HG03095 (cell line): ENCODE data around the gene FOXO4.

ENCODE experiments used
- ATAC-seq: cut with Tn5 transposase; IDR thresholded peaks from one replicate; pipeline ENCODE4 v1.9.1; 2021; ENCODE audit warnings: moderate library complexity; ENCODE audit not compliant: unreplicated experiment

FOXO4 gene

DNA sequence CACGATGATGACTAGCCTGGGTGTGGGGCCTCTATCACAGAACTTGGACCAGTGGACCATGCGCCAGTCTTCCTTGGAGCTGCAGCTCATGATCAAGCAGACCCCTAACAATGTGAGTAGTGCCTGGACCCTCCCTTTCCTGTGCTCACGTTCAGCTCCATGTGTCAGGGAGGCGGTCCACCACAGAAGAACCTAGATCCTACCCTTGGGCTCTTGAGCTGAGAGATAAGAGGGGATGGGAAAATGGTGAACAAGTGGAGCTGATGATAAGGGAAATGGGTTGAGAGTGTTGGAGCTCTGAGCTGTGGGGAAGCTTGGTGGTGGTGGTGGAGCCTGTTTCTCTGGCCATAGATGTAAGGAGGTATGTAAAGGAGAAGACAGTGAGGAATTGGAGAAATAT lies 35.9 kb downstream of the FOXO4 start:
- no peak for ATAC-seq

DNA sequence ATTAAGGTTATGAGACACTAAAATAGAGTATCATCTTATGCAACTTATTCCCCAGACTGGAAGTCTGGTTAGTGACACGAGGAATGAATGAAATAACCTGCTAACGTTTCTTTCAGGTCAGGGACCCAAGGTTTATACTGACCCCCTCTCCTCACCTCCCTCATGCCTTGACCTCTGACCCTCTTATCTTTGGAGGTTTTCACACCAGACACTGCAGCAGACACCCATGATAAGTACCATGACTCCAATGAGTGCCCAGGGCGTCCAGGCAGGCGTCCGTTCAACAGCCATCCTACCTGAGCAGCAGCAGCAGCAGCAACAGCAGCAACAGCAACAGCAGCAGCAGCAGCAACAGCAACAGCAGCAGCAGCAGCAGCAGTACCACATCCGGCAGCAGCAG lies 44.8 kb downstream of the FOXO4 start:
- ATAC-seq: no peak

DNA sequence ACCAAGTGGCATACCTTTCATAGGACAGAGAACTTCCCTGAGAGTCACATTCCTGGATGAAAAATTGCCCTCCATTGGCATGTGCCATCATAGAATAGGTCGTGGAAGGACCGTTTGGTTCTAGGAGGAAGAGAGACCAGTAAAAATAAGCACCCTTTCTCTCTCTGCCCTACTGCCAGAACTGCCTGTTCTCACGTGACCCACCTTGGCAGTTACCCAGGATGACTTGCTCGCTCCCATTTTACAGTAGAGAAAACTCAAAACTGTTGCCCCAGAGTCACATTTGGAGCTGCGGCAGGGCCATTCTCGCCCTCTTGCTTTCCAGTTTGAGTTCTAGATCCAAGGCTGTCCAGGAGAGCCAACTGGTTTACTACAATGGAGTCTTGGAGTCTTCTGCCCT lies 47.9 kb downstream of the FOXO4 start:
- ATAC-seq: no peak

DNA sequence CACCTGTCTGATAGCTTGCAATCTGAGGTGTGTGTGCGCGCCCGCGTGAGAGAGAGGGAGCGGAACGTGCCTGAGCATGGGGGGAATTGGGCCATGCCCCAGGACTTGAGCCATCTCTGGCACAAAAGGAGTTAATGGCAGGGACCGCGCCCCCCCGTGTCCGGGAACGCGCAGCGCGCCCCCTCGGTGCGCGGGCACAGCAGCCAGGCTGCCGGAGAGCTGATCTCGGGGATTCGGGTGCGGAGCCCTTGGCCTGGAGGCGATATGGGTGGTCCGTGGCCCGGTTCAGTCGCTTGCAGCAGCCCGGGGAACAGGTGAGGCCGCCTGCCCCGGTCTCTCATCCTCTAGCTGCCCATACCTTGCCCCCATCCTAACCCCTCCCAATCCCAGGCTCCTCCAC lies 49.0 kb downstream of the FOXO4 start, which contains the start of gene NLGN3:
Gene NLGN3 (plus strand): TSS at position 191 of the 400 bp plus-strand sequence. CDS start 2,909 bp downstream, outside the sequence.
- no peak for ATAC-seq

DNA sequence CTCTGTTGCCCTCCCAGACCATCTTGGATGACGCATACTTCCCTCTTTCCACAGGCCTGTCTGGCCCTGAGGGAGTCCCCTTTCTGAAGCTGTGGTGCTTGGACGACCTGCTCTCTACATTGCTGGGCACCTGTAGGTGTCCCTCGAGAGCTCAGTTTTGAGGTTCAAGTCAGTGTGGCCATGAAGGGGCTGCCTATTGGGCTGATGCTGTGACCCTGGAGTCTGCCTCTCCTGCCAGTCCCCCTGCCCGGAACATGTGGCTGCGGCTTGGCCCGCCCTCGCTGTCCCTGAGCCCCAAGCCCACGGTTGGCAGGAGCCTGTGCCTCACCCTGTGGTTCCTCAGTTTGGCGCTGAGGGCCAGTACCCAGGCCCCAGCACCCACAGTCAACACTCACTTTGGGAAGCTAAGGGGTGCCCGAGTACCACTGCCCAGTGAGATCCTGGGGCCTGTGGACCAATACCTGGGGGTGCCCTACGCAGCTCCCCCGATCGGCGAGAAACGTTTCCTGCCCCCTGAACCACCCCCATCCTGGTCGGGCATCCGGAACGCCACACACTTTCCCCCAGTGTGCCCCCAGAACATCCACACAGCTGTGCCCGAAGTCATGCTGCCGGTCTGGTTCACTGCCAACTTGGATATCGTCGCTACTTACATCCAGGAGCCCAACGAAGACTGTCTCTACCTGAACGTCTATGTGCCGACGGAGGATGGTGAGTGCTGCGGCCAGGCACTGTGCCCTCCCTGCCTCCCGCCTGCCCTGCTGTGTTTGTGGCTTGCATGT lies 52.0 kb downstream of the FOXO4 start:
- ATAC-seq: no peak

DNA sequence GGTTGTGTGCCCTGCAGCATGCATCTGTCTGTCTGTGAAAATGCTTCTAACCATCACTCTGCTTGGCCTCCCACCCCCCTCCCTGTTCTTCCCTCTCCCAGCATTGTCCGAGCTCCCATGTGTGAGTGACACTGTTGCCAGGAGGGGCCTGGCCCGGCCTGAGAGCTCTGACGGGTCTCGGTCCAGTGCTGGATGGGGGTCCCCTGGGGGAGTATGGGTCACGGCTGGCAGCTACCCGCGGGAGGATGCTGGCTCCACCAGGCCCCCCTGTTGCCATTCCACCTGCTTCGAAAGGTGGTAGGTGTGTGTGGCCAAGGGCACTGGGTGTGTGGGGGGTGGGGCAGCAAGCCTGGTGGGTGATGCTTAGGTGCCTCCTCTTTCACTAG lies 52.6 kb downstream of the FOXO4 start:
- no peak for ATAC-seq

DNA sequence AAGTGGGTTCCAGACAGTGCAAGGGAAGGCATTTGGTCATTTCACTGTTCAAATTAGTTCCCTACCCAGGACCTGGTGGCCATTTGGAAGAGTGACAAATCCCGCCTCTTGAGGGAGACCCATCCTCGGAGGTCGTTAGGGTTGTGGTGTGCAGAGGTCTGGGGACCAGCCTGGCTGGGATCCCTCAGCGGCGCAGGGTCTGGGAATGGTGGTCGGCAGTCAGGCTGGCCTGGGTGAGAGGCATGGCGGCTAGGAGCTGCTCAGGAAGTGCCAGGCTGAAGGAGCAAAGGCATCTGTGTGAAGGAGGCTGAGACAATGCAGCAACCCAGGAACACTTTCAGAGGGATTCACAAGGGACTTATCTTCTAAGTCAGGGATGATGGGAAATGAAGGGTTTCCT lies 55.7 kb downstream of the FOXO4 start:
- ATAC-seq: no peak
